ENCODE measurements around the gene LACRT. TPM values are rescaled to one million over a fixed set of nuclear protein-coding genes. Genes with fewer than 3 reads are reported as not detected.
A peak's percentile ranks its signal among the peaks of the same experiment; 100 is the strongest.

The LACRT gene
- total and polyA plus RNA-seq, 9 of the 15 experiments (the other 6 are each of a cell fraction or from before 2014, with no cell fraction given): not detected

- TF ChIP-seq ID3 (CRISPR knock-in tag; IDR thresholded peaks at IDR 0.05): no peak
- TF ChIP-seq ID3 (tag; IDR thresholded peaks at IDR 0.05): no peak
- no peak for TF ChIP-seq MTA3 (IDR thresholded peaks at IDR 0.05; ENCODE audit: borderline replicate concordance)
- TF ChIP-seq SRSF7 (optimal IDR thresholded peaks at IDR 0.05; ENCODE audit: low read depth, low read length): no peak
- TF ChIP-seq SUPT5H (IDR thresholded peaks at IDR 0.05): no peak
- TF ChIP-seq ZNF217 (CRISPR knock-in tag; IDR thresholded peaks at IDR 0.05): no peak
- TF ChIP-seq SIX5 (IDR thresholded peaks at IDR 0.05; ENCODE audit: borderline replicate concordance in 1 of 2, insufficient read depth in 1 of 2, low read depth in 1 of 2, low read length in 2 of 2): peak; percentile 65 to 67
- no peak for TF ChIP-seq NFIC (IDR thresholded peaks at IDR 0.05)
- no peak for TF ChIP-seq ZNF699 (CRISPR knock-in tag; IDR thresholded peaks at IDR 0.05; ENCODE audit: insufficient replicate concordance)
- TF ChIP-seq ZNF551 (CRISPR knock-in tag; IDR thresholded peaks at IDR 0.05): no peak
Observed at GRCh38 chr12:54585243-54585642, 49.5 kb downstream of the LACRT start (continued).

- in situ Hi-C loops (cut with MboI) (no loop called here), intact Hi-C loops (cut with micrococcal nuclease) (no loop called here)
- Histone ChIP-seq H3K4me3 (no peak overlapping the region), H3K27ac (ENCODE audit: extremely low read depth, low read depth, low read length) (no peak overlapping the region), H2AFZ (ENCODE audit: low read depth, low read length) (no peak overlapping the region), H3K4me2 (ENCODE audit: insufficient read depth, low read length) (no peak overlapping the region), H3K79me2 (ENCODE audit: control insufficient read depth, insufficient read depth, low read length) (no peaks in the 10 kb centered on the region), H3K4me1 (replicated peaks in 1 of 2; ENCODE audit: control insufficient read depth in 2 of 2, insufficient read depth in 2 of 2, low read length in 2 of 2) (peaks cover 0 to 9% of the 10 kb centered on the region in 2 experiments; a peak in 2 of 5 replicates), H3K9me3 (replicated peaks; ENCODE audit: control insufficient read depth, insufficient read depth, low read depth, low read length) (no peaks in the 10 kb centered on the region), H3K9ac (ENCODE audit: insufficient read depth in 1 of 2, low read depth in 2 of 2, low read length in 2 of 2) (no peak overlapping the region), H3K36me3 (ENCODE audit: control insufficient read depth, insufficient read depth, low read length) (no peaks in the 10 kb centered on the region), H3K9me1 (ENCODE audit: control insufficient read depth, insufficient read depth, low read length) (no peaks in the 10 kb centered on the region), H3K27me3 (ENCODE audit: control insufficient read depth in 2 of 2, insufficient read depth in 2 of 2, low read length in 2 of 2) (peaks cover 33 to 51% of the 10 kb centered on the region in 2 experiments), H4K20me1 (replicated peaks; ENCODE audit: control insufficient read depth, insufficient read depth, low read length) (peaks cover 15% of the 10 kb centered on the region; the same call in 1 of the 2 replicates)
- no TSS peak for BruUV-seq (replicated peaks)
- FAIRE-seq (no peak), ATAC-seq (no peak), DNase-seq (ENCODE audit: extremely low read depth in 1 of 4, low spot score in 3 of 4) (no peak)
- CTCF ChIA-PET (ENCODE audit: low intra/inter-chr PET ratio): no interaction called here
- POLR2A ChIA-PET: no interaction called here
- WGBS (ENCODE audit: insufficient coverage, low coverage, missing lambda C conversion rate): 1% methylated on average over 9 of the region's 9 CpGs
- no peak for TF ChIP-seq ZNF444 (CRISPR knock-in tag; IDR thresholded peaks at IDR 0.05)
- no peak for TF ChIP-seq SMARCB1 (IDR thresholded peaks at IDR 0.05; ENCODE audit: insufficient read length, low read depth)
- no peak for TF ChIP-seq ZNF282 (CRISPR knock-in tag; IDR thresholded peaks at IDR 0.05)
- no peak for TF ChIP-seq ZNF449 (CRISPR knock-in tag; IDR thresholded peaks at IDR 0.05)
- no peak for TF ChIP-seq NFRKB (IDR thresholded peaks at IDR 0.05; ENCODE audit: low read depth)
- TF ChIP-seq TCF7 (IDR thresholded peaks at IDR 0.05; ENCODE audit: borderline replicate concordance): no peak
- no peak for TF ChIP-seq NR1H2 (CRISPR knock-in tag; IDR thresholded peaks at IDR 0.05)
- TF ChIP-seq PTRF (tag; IDR thresholded peaks at IDR 0.05): no peak
- no peak for TF ChIP-seq MAFK (IDR thresholded peaks at IDR 0.05; ENCODE audit: low read length)
- no peak for TF ChIP-seq RBM17 (IDR thresholded peaks at IDR 0.05; ENCODE audit: borderline replicate concordance, low read depth, low read length)
- no peak for TF ChIP-seq KAT2B (IDR thresholded peaks at IDR 0.05; ENCODE audit: low read depth, low read length)
- TF ChIP-seq MEF2D (tag; conservative IDR thresholded peaks at IDR 0.05; ENCODE audit: low read depth): no peak
- no peak for TF ChIP-seq ZFX (CRISPR knock-in tag; IDR thresholded peaks at IDR 0.05)
Observed at GRCh38 chr12:54584128-54584527, 50.6 kb downstream of the LACRT start.

Measured in K562 (cell line).